Neuronal stem cell (in vitro differentiated cells): Measurements from ENCODE around the gene GRK1.
A peak's percentile ranks its signal among the peaks of the same experiment; 100 is the strongest.

ENCODE experiments used
- DNase-seq: peaks from one replicate; pipeline ENCODE4 v3.0.0-alpha.2; 2013; ENCODE audit warnings: low spot score
- H2AFZ ChIP-seq: one replicate; pipeline ENCODE4 v1.6.1; 2013; ENCODE audit warnings: mild to moderate bottlenecking, low read length, inconsistent platforms
- H2AK5ac ChIP-seq: 2 replicates; pipeline ENCODE4 v1.6.1; 2013; ENCODE audit warnings: low read depth, mild to moderate bottlenecking, inconsistent platforms, low read length, moderate library complexity, mixed read lengths
- H2BK120ac ChIP-seq: 2 replicates; pipeline ENCODE4 v1.6.1; 2013; ENCODE audit warnings: low read depth, mild to moderate bottlenecking, inconsistent platforms, low read length, moderate library complexity, mixed read lengths
- H2BK12ac ChIP-seq: one replicate; pipeline ENCODE4 v1.6.1; 2013; ENCODE audit warnings: low read length, inconsistent platforms
- H2BK15ac ChIP-seq: 2 replicates; pipeline ENCODE4 v1.6.1; 2013; ENCODE audit warnings: mild to moderate bottlenecking, low read length, inconsistent platforms, mixed read lengths
- H2BK5ac ChIP-seq: one replicate; pipeline ENCODE4 v1.6.1; 2013; ENCODE audit warnings: inconsistent platforms, mild to moderate bottlenecking, low read length, moderate library complexity
- H3K14ac ChIP-seq: one replicate; pipeline ENCODE4 v1.6.1; 2013; ENCODE audit warnings: low read length, inconsistent platforms
- H3K18ac ChIP-seq: 2 replicates; pipeline ENCODE4 v1.6.1; 2013; ENCODE audit warnings: low read length, inconsistent platforms
- H3K23ac ChIP-seq: 2 replicates; pipeline ENCODE4 v1.6.1; 2013; ENCODE audit warnings: low read depth, mild to moderate bottlenecking, mixed read lengths, low read length, inconsistent platforms; ENCODE audit not compliant: poor library complexity
- H3K27ac ChIP-seq: replicated peaks from 3 replicates; pipeline ENCODE4 v1.5.1; 2013; ENCODE audit warnings: low read length, inconsistent platforms
- H3K27me3 ChIP-seq, 3 experiments: 2 replicates each; pipeline ENCODE4 v1.6.1; 2013; ENCODE audit warnings: low read length in 3 of 3, mild to moderate bottlenecking in 2 of 3, inconsistent platforms in 1 of 3, low read depth in 1 of 3, mixed read lengths in 1 of 3, moderate library complexity in 1 of 3; ENCODE audit not compliant: control insufficient read depth in 3 of 3, insufficient read depth in 3 of 3
- H3K36me3 ChIP-seq, 2 donors: replicated peaks in 1 of 2; 2 replicates each; pipeline ENCODE4 v1.6.1; 2013; ENCODE audit warnings: low read length in 2 of 2; ENCODE audit not compliant: control insufficient read depth in 2 of 2, insufficient read depth in 2 of 2
- H3K4ac ChIP-seq: 2 replicates; pipeline ENCODE4 v1.6.1; 2013; ENCODE audit warnings: inconsistent platforms, mild to moderate bottlenecking, low read length, moderate library complexity
- H3K4me1 ChIP-seq, 2 donors: 1 replicate in 1 of 2; 2 replicates in 1 of 2; pipeline ENCODE4 v1.6.1; 2013; ENCODE audit warnings: low read length in 2 of 2, low read depth in 1 of 2; ENCODE audit not compliant: control insufficient read depth in 2 of 2, insufficient read depth in 1 of 2
- H3K4me2 ChIP-seq: one replicate; pipeline ENCODE4 v1.6.1; 2013; ENCODE audit warnings: mild to moderate bottlenecking, low read length, inconsistent platforms; ENCODE audit not compliant: insufficient read depth, poor library complexity, severe bottlenecking
- H3K4me3 ChIP-seq, 2 donors: 2 replicates each; pipeline ENCODE4 v1.5.1; 2013; ENCODE audit warnings: low read length in 2 of 2, mild to moderate bottlenecking in 2 of 2, inconsistent platforms in 1 of 2, moderate library complexity in 1 of 2
- H3K79me1 ChIP-seq: one replicate; pipeline ENCODE4 v1.6.1; 2013; ENCODE audit warnings: low read depth, mild to moderate bottlenecking, inconsistent platforms, low read length, moderate library complexity
- H3K9ac ChIP-seq: one replicate; pipeline ENCODE4 v1.6.1; 2013; ENCODE audit warnings: mild to moderate bottlenecking, low read depth, low read length, inconsistent platforms; ENCODE audit not compliant: poor library complexity
- H3K9me3 ChIP-seq, 2 donors: replicated peaks in 1 of 2; 2 replicates each; pipeline versions ENCODE3 to v1.6.1; 2013; ENCODE audit warnings: low read length in 2 of 2, mild to moderate bottlenecking in 2 of 2, inconsistent platforms in 1 of 2, low read depth in 1 of 2, mixed read lengths in 1 of 2, moderate library complexity in 1 of 2; ENCODE audit not compliant: control insufficient read depth in 2 of 2, insufficient read depth in 1 of 2
- H4K8ac ChIP-seq: one replicate; pipeline ENCODE4 v1.6.1; 2013; ENCODE audit warnings: low read depth, mild to moderate bottlenecking, inconsistent platforms, low read length, moderate library complexity
- H4K91ac ChIP-seq: one replicate; pipeline ENCODE4 v1.6.1; 2013; ENCODE audit warnings: low read length, low read depth, mild to moderate bottlenecking, inconsistent platforms; ENCODE audit not compliant: poor library complexity
- WGBS, 2 donors: extraction: QIAGEN DNeasy Blood & Tissue Kit; methylation state at CpG; one replicate each; pipeline ENCODE4 v1.1.7; 2013; ENCODE audit warnings: missing lambda C conversion rate in 2 of 2, mixed read lengths in 1 of 2; ENCODE audit not compliant: insufficient read length in 2 of 2, insufficient replicate concordance in 1 of 2; ENCODE audit errors: extremely low coverage in 2 of 2; 5-methylcytosine and 5-hydroxymethylcytosine counted together

GRK1 gene

DNA sequence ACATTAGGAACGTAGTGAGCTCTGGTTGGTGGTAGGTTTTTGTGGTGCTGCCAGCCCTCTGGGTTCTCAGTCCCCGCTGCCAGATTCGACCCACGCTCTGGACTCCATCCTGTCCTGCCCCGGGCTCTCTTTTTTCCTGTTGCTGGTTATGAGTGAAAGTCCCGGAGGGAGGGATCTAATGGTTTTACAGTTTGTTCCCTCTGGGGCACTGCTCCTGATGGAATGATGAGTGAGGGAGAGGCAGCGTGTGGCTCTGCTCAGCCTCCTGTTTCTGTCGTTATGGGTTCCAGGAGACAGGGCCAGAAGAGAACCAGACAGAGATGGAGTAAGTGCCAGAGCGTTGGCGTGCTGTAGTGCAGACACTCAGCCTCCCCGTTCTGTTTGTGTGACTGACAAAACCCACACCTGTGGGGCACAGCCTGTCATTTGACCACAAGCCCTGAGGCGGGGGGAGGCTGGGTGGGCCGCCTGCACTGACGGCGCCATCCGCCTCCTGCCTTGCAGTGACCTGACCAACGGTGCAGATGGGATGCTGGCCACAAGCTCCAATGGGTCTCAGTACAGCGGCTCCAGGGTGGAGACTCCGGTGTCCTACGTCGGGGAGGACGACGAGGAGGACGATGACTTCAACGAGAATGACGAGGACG lies 27.3 kb upstream of the GRK1 start:
- Histone ChIP-seq H2BK120ac (peak overlapping the region; percentile 41), H3K27me3 (peaks cover 0 to 2% (median under 1%) of the 10 kb centered on the region in 3 experiments), H2AFZ (no peak overlapping the region), H3K23ac (no peak overlapping the region), H3K9ac (peak overlapping the region; percentile 12), H2AK5ac (peak overlapping the region; percentile 14), H3K4me1 (peaks cover 0 to under 1% of the 10 kb centered on the region in 2 donors), H3K79me1 (peaks cover 12% of the 10 kb centered on the region), H3K27ac (no peak overlapping the region), H3K36me3 (peaks cover 58 to 81% of the 10 kb centered on the region in 2 donors), H3K4ac (no peak overlapping the region), H3K14ac (no peak overlapping the region), H3K4me3 (peak overlapping the region in 1 of 2 donors; percentile 56), H2BK15ac (no peak overlapping the region), H3K9me3 (peaks cover 29 to 45% of the 10 kb centered on the region in 2 donors), H3K18ac (no peak overlapping the region), H4K91ac (no peak overlapping the region), H3K4me2 (no peak overlapping the region), H4K8ac (no peak overlapping the region), H2BK5ac (no peak overlapping the region), H2BK12ac (no peak overlapping the region)
- WGBS, 2 donors: no CpG with 5 or more reads among the region's 27 CpGs
- no peak for DNase-seq

DNA sequence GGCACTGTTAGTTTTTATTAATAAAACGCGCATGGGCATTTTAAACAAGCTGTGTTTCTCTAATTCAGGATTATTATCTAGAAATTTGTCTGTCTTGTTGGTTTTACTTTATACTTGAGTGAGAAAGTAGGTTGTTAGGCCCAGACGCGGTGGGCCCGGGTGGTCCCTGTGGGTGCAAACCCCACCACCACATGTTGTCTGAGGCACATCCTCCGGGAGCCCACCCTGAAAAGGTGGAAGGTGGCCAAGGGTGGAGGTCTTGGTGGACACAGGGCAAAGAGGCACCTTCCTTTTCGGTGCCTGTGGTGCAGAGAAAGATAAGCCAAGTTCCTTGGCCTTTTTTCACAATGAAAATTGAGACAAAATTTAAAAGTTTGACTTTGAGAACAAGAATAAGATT lies 25.6 kb upstream of the GRK1 start:
- Histone ChIP-seq H3K14ac (no peak overlapping the region), H2BK12ac (no peak overlapping the region), H3K9ac (no peak overlapping the region), H3K23ac (no peak overlapping the region), H4K91ac (no peak overlapping the region), H2BK15ac (no peak overlapping the region), H2AK5ac (no peak overlapping the region), H3K4me3 (no peak overlapping the region), H3K9me3 (peaks cover 31 to 49% of the 10 kb centered on the region in 2 donors), H3K4me2 (no peak overlapping the region), H3K4me1 (no peaks in the 10 kb centered on the region), H3K4ac (no peak overlapping the region), H3K18ac (no peak overlapping the region), H3K36me3 (peaks cover 41 to 64% of the 10 kb centered on the region in 2 donors), H4K8ac (no peak overlapping the region), H3K27me3 (peaks cover 0 to 2% (median 0%) of the 10 kb centered on the region in 3 experiments), H2AFZ (no peak overlapping the region), H2BK120ac (no peak overlapping the region), H3K79me1 (peaks cover 7% of the 10 kb centered on the region), H2BK5ac (no peak overlapping the region), H3K27ac (no peak overlapping the region)
- no peak for DNase-seq
- no CpG with 5 or more reads among the region's 7 CpGs for WGBS, 2 donors

DNA sequence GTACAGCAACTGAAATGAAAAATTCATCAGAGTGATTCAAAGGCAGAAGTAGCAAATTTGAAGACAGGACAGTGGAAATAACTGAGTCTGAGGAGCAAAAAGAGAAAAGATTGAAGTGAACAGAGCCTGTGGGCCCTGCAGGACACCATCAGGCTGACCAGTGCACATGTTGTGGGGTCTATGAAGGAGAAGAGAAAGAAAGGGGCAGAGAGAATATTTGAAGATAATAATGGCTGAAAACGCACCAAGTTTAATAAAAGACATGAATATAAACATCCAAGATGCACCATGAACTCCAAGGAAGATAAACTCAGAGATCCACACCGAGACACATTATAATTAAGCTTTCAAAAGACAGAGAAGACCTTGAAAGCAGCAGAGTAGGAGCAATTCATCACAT lies 24.5 kb upstream of the GRK1 start:
- Histone ChIP-seq H3K18ac (no peak overlapping the region), H3K79me1 (peaks cover 7% of the 10 kb centered on the region), H2AFZ (no peak overlapping the region), H2BK120ac (no peak overlapping the region), H3K9me3 (peaks cover 29 to 49% of the 10 kb centered on the region in 2 donors), H3K4me1 (no peaks in the 10 kb centered on the region), H4K91ac (no peak overlapping the region), H3K23ac (no peak overlapping the region), H3K27me3 (peaks cover 0 to 2% (median 0%) of the 10 kb centered on the region in 3 experiments), H3K14ac (no peak overlapping the region), H3K4me2 (no peak overlapping the region), H2AK5ac (no peak overlapping the region), H2BK5ac (no peak overlapping the region), H2BK15ac (no peak overlapping the region), H3K36me3 (peaks cover 30 to 53% of the 10 kb centered on the region in 2 donors), H3K27ac (no peak overlapping the region), H3K4me3 (no peak overlapping the region), H3K4ac (no peak overlapping the region), H4K8ac (no peak overlapping the region), H2BK12ac (no peak overlapping the region), H3K9ac (no peak overlapping the region)
- WGBS, 2 donors: no CpG with 5 or more reads among the region's 2 CpGs
- DNase-seq: no peak

DNA sequence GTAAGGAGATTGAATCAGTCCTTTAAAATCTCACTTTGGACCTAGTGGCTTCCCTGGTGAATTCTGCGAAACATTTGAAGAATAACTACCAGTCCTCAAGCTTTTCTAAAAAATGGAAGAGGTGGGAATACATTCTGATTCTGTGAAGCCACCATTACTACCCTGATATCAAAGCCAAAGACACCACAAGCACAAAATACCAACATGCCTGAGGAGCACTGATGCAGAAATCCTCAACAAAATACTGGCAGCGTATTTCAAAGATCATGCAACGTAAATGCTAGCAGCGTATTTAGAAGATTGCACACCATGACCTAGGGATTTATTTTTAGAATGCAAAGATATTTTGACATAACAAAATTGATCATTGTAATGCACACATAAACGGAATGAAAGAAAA lies 23.4 kb upstream of the GRK1 start:
- no peak overlapping the region for H3K4me3 ChIP-seq
- H3K4me1 ChIP-seq: no peaks in the 10 kb centered on the region
- no peak overlapping the region for H4K91ac ChIP-seq
- H2BK5ac ChIP-seq: no peak overlapping the region
- no peaks in the 10 kb centered on the region for H3K27me3 ChIP-seq
- H2BK120ac ChIP-seq: no peak overlapping the region
- no CpG with 5 or more reads among the region's 5 CpGs for WGBS, 2 donors
- peaks cover 5% of the 10 kb centered on the region for H3K79me1 ChIP-seq
- no peak overlapping the region for H4K8ac ChIP-seq
- no peak overlapping the region for H3K4me2 ChIP-seq
- no peak overlapping the region for H2BK15ac ChIP-seq
- no peak overlapping the region for H2AFZ ChIP-seq
- no peak for DNase-seq
- no peak overlapping the region for H3K4ac ChIP-seq
- no peak overlapping the region for H2AK5ac ChIP-seq
- no peak overlapping the region for H3K9ac ChIP-seq
- H3K23ac ChIP-seq: no peak overlapping the region
- H3K18ac ChIP-seq: no peak overlapping the region
- H2BK12ac ChIP-seq: no peak overlapping the region
- peaks cover 28 to 49% of the 10 kb centered on the region in 2 donors for H3K9me3 ChIP-seq
- no peak overlapping the region for H3K27ac ChIP-seq
- H3K36me3 ChIP-seq: peaks cover 21 to 43% of the 10 kb centered on the region in 2 donors
- H3K14ac ChIP-seq: no peak overlapping the region
